H1 (cell line): ENCODE data around the gene ABCC10. TPM values are rescaled to one million over a fixed set of nuclear protein-coding genes. Genes with fewer than 3 reads are reported as not detected.

Experiments
- CTCF ChIA-PET: fragments of 300-600 bp; sonication (Branson Sonifier 250); formaldehyde crosslinking; loops from one replicate; lab custom pipeline; 2021; ENCODE audit not compliant: partially characterized antibody; lab: Charles Lee
- POLR2A ChIA-PET: fragments of 300-600 bp; sonication (Branson Sonifier 250); formaldehyde crosslinking; loops from one replicate; lab custom pipeline; 2021; ENCODE audit warnings: inconsistent platforms; ENCODE audit not compliant: partially characterized antibody; lab: Charles Lee
- DNase-seq, 2 experiments: peaks; one replicate each; pipeline versions ENCODE4 v3.0.0 to v3.0.0-alpha.2; 2010 to 2022; ENCODE audit warnings: low spot score in 2 of 2, low read depth in 1 of 2, mixed read lengths in 1 of 2
- FAIRE-seq: peaks from 2 replicates; lab custom pipeline; 2011; peaks lifted over from hg19 to GRCh38; lab: Jason Lieb, UNC
- H2AFZ ChIP-seq: 2 replicates; pipeline ENCODE4 v1.8.1; 2012; ENCODE audit warnings: low read length, inconsistent platforms
- H2AK5ac ChIP-seq: 2 replicates; pipeline ENCODE4 v1.6.1; 2013; ENCODE audit warnings: low read depth, low read length
- H2BK120ac ChIP-seq: replicated peaks from 2 replicates; pipeline ENCODE3; 2013; ENCODE audit warnings: low read depth, low read length, inconsistent platforms
- H2BK12ac ChIP-seq: 2 replicates; pipeline ENCODE4 v1.6.1; 2013; ENCODE audit warnings: low read depth, low read length
- H2BK15ac ChIP-seq: 2 replicates; pipeline ENCODE4 v1.6.1; 2013; ENCODE audit warnings: low read length
- H2BK20ac ChIP-seq: 2 replicates; pipeline ENCODE4 v1.6.1; 2013; ENCODE audit warnings: low read length
- H2BK5ac ChIP-seq: 2 replicates; pipeline ENCODE4 v1.6.1; 2013; ENCODE audit warnings: low read depth, low read length
- H3K14ac ChIP-seq: 2 replicates; pipeline ENCODE4 v1.6.1; 2013; ENCODE audit warnings: inconsistent platforms; ENCODE audit not compliant: insufficient read length
- H3K18ac ChIP-seq: 2 replicates; pipeline ENCODE4 v1.6.1; 2013; ENCODE audit warnings: low read length; ENCODE audit errors: extremely low read depth
- H3K23ac ChIP-seq: 2 replicates; pipeline ENCODE4 v1.6.1; 2013; ENCODE audit warnings: inconsistent platforms; ENCODE audit not compliant: insufficient read length
- H3K23me2 ChIP-seq: 2 replicates; pipeline ENCODE4 v1.6.1; 2013; ENCODE audit warnings: low read depth, low read length
- H3K27ac ChIP-seq: 2 replicates; pipeline ENCODE4 v1.6.1; 2011; ENCODE audit warnings: low read depth, low read length, inconsistent platforms
- H3K27me3 ChIP-seq, 4 experiments: replicated peaks in 1 of 4; 1 replicate in 1 of 4; 2 replicates in 3 of 4; pipeline versions ENCODE4 v1.6.1 to v1.8.1; 2011 to 2013; ENCODE audit warnings: low read length in 3 of 4, mild to moderate bottlenecking in 3 of 4, inconsistent platforms in 2 of 4, mixed read lengths in 2 of 4, moderate library complexity in 1 of 4; ENCODE audit not compliant: control insufficient read depth in 3 of 4, insufficient read depth in 3 of 4; ENCODE audit errors: extremely low read depth in 1 of 4
- H3K36me3 ChIP-seq, 4 experiments: 2 replicates each; pipeline versions ENCODE4 v1.6.1 to v1.8.1; 2011 to 2013; ENCODE audit warnings: mild to moderate bottlenecking in 4 of 4, low read length in 3 of 4, moderate library complexity in 2 of 4, control low read depth in 1 of 4, inconsistent platforms in 1 of 4; ENCODE audit not compliant: insufficient read depth in 4 of 4, control insufficient read depth in 2 of 4
- H3K4ac ChIP-seq: replicated peaks from 2 replicates; pipeline ENCODE3; 2013; ENCODE audit warnings: low read length, low read depth, mixed read lengths, inconsistent platforms; ENCODE audit not compliant: insufficient read length
- H3K4me1 ChIP-seq, 4 experiments: replicated peaks in 1 of 4; 1 replicate in 1 of 4; 2 replicates in 3 of 4; pipeline versions ENCODE4 v1.6.1 to v1.8.1; 2011 to 2013; ENCODE audit warnings: low read length in 3 of 4, inconsistent platforms in 2 of 4, mixed read lengths in 1 of 4; ENCODE audit not compliant: insufficient read depth in 4 of 4, control insufficient read depth in 3 of 4
- H3K4me2 ChIP-seq, 2 experiments: 2 replicates each; pipeline versions ENCODE4 v1.6.1 to v1.8.1; 2011 to 2013; ENCODE audit warnings: low read depth in 2 of 2, low read length in 2 of 2, control low read depth in 1 of 2, inconsistent platforms in 1 of 2, mild to moderate bottlenecking in 1 of 2; ENCODE audit not compliant: insufficient read depth in 1 of 2
- H3K4me3 ChIP-seq, 4 experiments: fragments of 200-600, 300-600 bp in 1 of 4; sonication (generic), shearing (Covaris generic), sonication (Bioruptor Twin) in 1 of 4; 2 replicates each; pipeline versions ENCODE4 v1.5.1 to v1.8.1; 2011 to 2016; ENCODE audit warnings: low read length in 4 of 4, low read depth in 3 of 4, control low read depth in 2 of 4, inconsistent platforms in 2 of 4, mild to moderate bottlenecking in 2 of 4, mixed read lengths in 1 of 4, moderate library complexity in 1 of 4; ENCODE audit not compliant: insufficient read depth in 2 of 4; ENCODE audit errors: extremely low read depth in 1 of 4
- H3K56ac ChIP-seq: replicated peaks from 2 replicates; pipeline ENCODE3; 2013; ENCODE audit warnings: low read depth, mild to moderate bottlenecking, mixed read lengths, low read length, inconsistent platforms; ENCODE audit not compliant: insufficient read length
- H3K79me1 ChIP-seq: 2 replicates; pipeline ENCODE4 v1.6.1; 2013; ENCODE audit warnings: low read depth, low read length, control low read depth
- H3K79me2 ChIP-seq, 2 experiments: 2 replicates each; pipeline versions ENCODE4 v1.6.1 to v1.8.1; 2012 to 2013; ENCODE audit warnings: low read length in 2 of 2, mild to moderate bottlenecking in 2 of 2, inconsistent platforms in 1 of 2; ENCODE audit not compliant: insufficient read depth in 2 of 2, control insufficient read depth in 1 of 2
- H3K9ac ChIP-seq, 4 experiments: replicated peaks in 1 of 4; 1 replicate in 1 of 4; 2 replicates in 3 of 4; pipeline versions ENCODE4 v1.6.1 to v1.8.1; 2011 to 2013; ENCODE audit warnings: low read depth in 3 of 4, low read length in 3 of 4, control low read depth in 2 of 4, mild to moderate bottlenecking in 2 of 4, moderate library complexity in 2 of 4, inconsistent platforms in 1 of 4; ENCODE audit errors: extremely low read depth in 1 of 4
- H3K9me3 ChIP-seq, 2 experiments: 2 replicates each; pipeline versions ENCODE4 v1.6.1 to v1.8.1; 2012 to 2013; ENCODE audit warnings: mild to moderate bottlenecking in 2 of 2, moderate library complexity in 2 of 2, control low read depth in 1 of 2, inconsistent platforms in 1 of 2, low read depth in 1 of 2, low read length in 1 of 2, mixed read lengths in 1 of 2; ENCODE audit not compliant: insufficient read depth in 2 of 2
- H4K20me1 ChIP-seq, 2 experiments: replicated peaks in 1 of 2; 2 replicates each; pipeline versions ENCODE3 to v1.8.1; 2011 to 2013; ENCODE audit warnings: inconsistent platforms in 2 of 2, low read length in 2 of 2, mild to moderate bottlenecking in 1 of 2; ENCODE audit not compliant: insufficient read depth in 2 of 2, control insufficient read depth in 1 of 2
- H4K5ac ChIP-seq: 2 replicates; pipeline ENCODE4 v1.6.1; 2013; ENCODE audit warnings: low read length, low read depth, mixed read lengths, inconsistent platforms; ENCODE audit not compliant: insufficient read length
- H4K8ac ChIP-seq: 2 replicates; pipeline ENCODE4 v1.8.0; 2013; ENCODE audit warnings: mild to moderate bottlenecking, moderate library complexity, low read length, inconsistent platforms; ENCODE audit not compliant: insufficient read depth; ENCODE audit errors: extremely low read depth
- H4K91ac ChIP-seq: replicated peaks from 2 replicates; pipeline ENCODE3; 2013; ENCODE audit warnings: low read length, mixed read lengths, inconsistent platforms; ENCODE audit not compliant: insufficient read length
- CBX8 ChIP-seq: fragments of 300-800, 300-1000 bp; sonication (generic); IDR thresholded peaks from 2 replicates; pipeline ENCODE4 v1.7.1; 2016; ENCODE audit warnings: low read depth, low read length, borderline replicate concordance
- SIX5 ChIP-seq: IDR thresholded peaks from 2 replicates; pipeline ENCODE4 v1.6.1; 2011; ENCODE audit warnings: mild to moderate bottlenecking, low read depth, low read length
- SP4 ChIP-seq: IDR thresholded peaks from 2 replicates; pipeline ENCODE4 v1.6.1; 2012; ENCODE audit warnings: low read length, inconsistent platforms
- WGBS, 2 experiments: shearing (Covaris generic) in 1 of 2; methylation state at CpG; one replicate each; pipeline versions ENCODE4 v1.1.6 to v1.1.7; 2013 to 2015; ENCODE audit warnings: low lambda C conversion rate in 2 of 2, mixed read lengths in 2 of 2, inconsistent platforms in 1 of 2, low coverage in 1 of 2, missing lambda C conversion rate in 1 of 2; ENCODE audit not compliant: insufficient replicate concordance in 2 of 2, insufficient coverage in 1 of 2, insufficient read length in 1 of 2; ENCODE audit errors: extremely low coverage in 1 of 2, missing lambda C conversion rate in 1 of 2; 5-methylcytosine and 5-hydroxymethylcytosine counted together
- long read RNA-seq, 2 experiments: library from RNA in 1 of 2; library from capped mRNA in 1 of 2; stranded (forward); transcript quantifications; one replicate each; pipeline ENCODE4 v2.0.0, GENCODE V29; 2021; ENCODE audit warnings: inconsistent platforms in 1 of 2
- polyA minus RNA-seq, 3 experiments: library from RNA; depleted of rRNA, polyadenylated mRNA; stranded (reverse); fragments of >200 nt; gene quantifications; 1 replicate in 2 of 3; 2 replicates in 1 of 3; pipeline ENCODE4 v1.2.3, GENCODE V29; 2011
- polyA plus RNA-seq, 7 experiments: library from polyadenylated mRNA; depleted of rRNA in 3 of 7; stranded (reverse) in 5 of 7; unstranded in 2 of 7; fragments of >200 nt in 5 of 7; fragments of 200-250 nt in 2 of 7; gene quantifications; 1 replicate in 5 of 7; 2 replicates in 1 of 7; 4 replicates in 1 of 7; pipeline versions ENCODE4 v1.2.1 to v1.2.3, GENCODE V29; 2011 to 2013; ENCODE audit warnings: missing spikeins in 2 of 7, mixed read lengths in 2 of 7
- total RNA-seq: library from RNA; stranded (reverse); fragmentation: NEBNext Ultra II Directional; extraction: Animal tissue kit (Norgen Biotek cat#: 25700); gene quantifications from 2 replicates; pipeline ENCODE4 v1.2.1, GENCODE V29; 2021

Gene ABCC10, protein sequence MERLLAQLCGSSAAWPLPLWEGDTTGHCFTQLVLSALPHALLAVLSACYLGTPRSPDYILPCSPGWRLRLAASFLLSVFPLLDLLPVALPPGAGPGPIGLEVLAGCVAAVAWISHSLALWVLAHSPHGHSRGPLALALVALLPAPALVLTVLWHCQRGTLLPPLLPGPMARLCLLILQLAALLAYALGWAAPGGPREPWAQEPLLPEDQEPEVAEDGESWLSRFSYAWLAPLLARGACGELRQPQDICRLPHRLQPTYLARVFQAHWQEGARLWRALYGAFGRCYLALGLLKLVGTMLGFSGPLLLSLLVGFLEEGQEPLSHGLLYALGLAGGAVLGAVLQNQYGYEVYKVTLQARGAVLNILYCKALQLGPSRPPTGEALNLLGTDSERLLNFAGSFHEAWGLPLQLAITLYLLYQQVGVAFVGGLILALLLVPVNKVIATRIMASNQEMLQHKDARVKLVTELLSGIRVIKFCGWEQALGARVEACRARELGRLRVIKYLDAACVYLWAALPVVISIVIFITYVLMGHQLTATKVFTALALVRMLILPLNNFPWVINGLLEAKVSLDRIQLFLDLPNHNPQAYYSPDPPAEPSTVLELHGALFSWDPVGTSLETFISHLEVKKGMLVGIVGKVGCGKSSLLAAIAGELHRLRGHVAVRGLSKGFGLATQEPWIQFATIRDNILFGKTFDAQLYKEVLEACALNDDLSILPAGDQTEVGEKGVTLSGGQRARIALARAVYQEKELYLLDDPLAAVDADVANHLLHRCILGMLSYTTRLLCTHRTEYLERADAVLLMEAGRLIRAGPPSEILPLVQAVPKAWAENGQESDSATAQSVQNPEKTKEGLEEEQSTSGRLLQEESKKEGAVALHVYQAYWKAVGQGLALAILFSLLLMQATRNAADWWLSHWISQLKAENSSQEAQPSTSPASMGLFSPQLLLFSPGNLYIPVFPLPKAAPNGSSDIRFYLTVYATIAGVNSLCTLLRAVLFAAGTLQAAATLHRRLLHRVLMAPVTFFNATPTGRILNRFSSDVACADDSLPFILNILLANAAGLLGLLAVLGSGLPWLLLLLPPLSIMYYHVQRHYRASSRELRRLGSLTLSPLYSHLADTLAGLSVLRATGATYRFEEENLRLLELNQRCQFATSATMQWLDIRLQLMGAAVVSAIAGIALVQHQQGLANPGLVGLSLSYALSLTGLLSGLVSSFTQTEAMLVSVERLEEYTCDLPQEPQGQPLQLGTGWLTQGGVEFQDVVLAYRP (N-terminal part only)
- total RNA-seq (21.0 and 24.6 TPM in 2 replicates), polyA plus RNA-seq (2011; rRNA removed) (15.5 and 22.3 TPM in 2 replicates), polyA minus RNA-seq (2011; rRNA and poly(A)+ RNA removed) (10.9 and 14.8 TPM in 2 replicates)
- 13.9 TPM for polyA plus RNA-seq (2011; cell fraction: cytosol; rRNA removed)
- 52.6 TPM for polyA plus RNA-seq (2011; cell fraction: nucleus; rRNA removed)
- polyA plus RNA-seq (2012, experiment 1 of 2): 15.1 to 19.4 TPM (median 15.8 TPM) in 4 replicates
- 16.5 TPM for polyA plus RNA-seq (2012, experiment 2 of 2)
- 20.3 TPM for polyA plus RNA-seq (2013, experiment 1 of 2)
- 19.2 TPM for polyA plus RNA-seq (2013, experiment 2 of 2)
- polyA minus RNA-seq (2011; cell fraction: cytosol; rRNA and poly(A)+ RNA removed): 11.5 TPM
- 25.2 TPM for polyA minus RNA-seq (2011; cell fraction: nucleus; rRNA and poly(A)+ RNA removed)
- long read RNA-seq, experiment 1, partial matches to known transcripts: 13 of 17 reads
- long read RNA-seq, experiment 1, other reads (novel, unspliced or antisense): 4 of 17 reads
- long read RNA-seq, experiment 2: 0 reads

DNA sequence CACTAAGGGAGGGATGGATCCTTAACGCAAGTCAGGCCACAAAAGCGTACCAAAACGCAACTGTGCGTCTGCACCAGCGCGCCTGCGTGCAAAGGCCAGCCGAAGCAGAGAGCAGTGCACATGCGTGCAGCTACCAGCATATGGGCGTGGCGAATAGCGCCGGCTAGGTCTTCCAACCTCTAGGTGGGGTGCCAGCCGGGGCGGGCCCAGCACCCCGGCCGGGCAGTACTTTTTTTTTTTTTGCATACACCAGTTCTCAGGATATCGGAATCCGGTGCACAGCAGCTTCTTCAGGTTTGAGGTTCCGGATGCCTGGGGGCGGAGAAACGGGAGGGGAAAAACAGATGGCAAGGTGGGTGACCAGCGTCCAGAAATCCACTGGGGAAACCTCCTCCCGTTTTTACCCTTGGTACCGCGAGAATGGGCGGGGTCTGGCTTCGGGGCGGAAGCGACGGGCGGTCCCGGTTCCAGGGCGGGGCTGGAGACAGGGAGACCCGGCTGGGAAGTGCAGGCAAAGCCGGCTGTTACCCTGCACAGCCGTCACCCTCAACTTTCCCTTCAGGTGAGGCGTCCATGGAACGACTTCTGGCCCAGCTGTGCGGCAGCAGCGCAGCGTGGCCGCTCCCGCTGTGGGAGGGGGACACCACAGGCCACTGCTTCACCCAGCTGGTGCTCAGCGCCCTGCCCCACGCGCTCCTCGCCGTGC is at the start of gene ABCC10:
Gene ABCC10 (plus strand): TSS at position 136 of the 706 bp plus-strand sequence. CDS start 438 bp downstream, at position 574.
- Histone ChIP-seq H3K9ac (peak within 1 kb of the TSS in 3 of 4 experiments; percentile 65 to 77 (median 69); a peak in 6 of 7 replicates), H4K8ac (0 out of 2 replicates have a peak within 1 kb of the TSS, but pooled peaks have one; percentile 30), H2BK12ac (no peak within 1 kb of the TSS; the same call in 1 of the 2 replicates), H4K20me1 (no peaks in the 10 kb centered on the region), H3K27me3 (no peaks in the 10 kb centered on the region), H3K27ac (peak within 1 kb of the TSS; percentile 55; the same call in 1 of the 2 replicates), H3K4ac (no peak within 1 kb of the TSS), H3K18ac (peak within 1 kb of the TSS; percentile 97), H3K79me1 (no peaks in the 10 kb centered on the region; the same call in 1 of the 2 replicates), H4K91ac (peak within 1 kb of the TSS; percentile 46), H4K5ac (peak within 1 kb of the TSS; percentile 54), H3K14ac (no peak within 1 kb of the TSS), H3K23ac (no peak within 1 kb of the TSS), H3K9me3 (peaks cover 0 to 4% of the 10 kb centered on the region in 2 experiments; a peak in 1 of 4 replicates), H2BK5ac (peak within 1 kb of the TSS; percentile 78), H2AFZ (peak within 1 kb of the TSS; percentile 80), H2BK120ac (no peak within 1 kb of the TSS), H3K4me2 (peak within 1 kb of the TSS; percentile 58 to 87), H2AK5ac (no peak within 1 kb of the TSS), H2BK15ac (peak within 1 kb of the TSS; percentile 73; the same call in 1 of the 2 replicates), H3K36me3 (peaks cover 0 to 4% (median 0%) of the 10 kb centered on the region in 4 experiments; a peak in 3 of 8 replicates), H3K56ac (peak within 1 kb of the TSS; percentile 67), H3K79me2 (peaks cover 0 to 9% of the 10 kb centered on the region in 2 experiments; a peak in 1 of 4 replicates), H3K4me1 (peaks cover 0 to 6% (median 2%) of the 10 kb centered on the region in 4 experiments; a peak in 2 of 7 replicates), H3K4me3 (peak within 1 kb of the TSS; percentile 81 to 85 (median 84)), H3K23me2 (peaks cover 7% of the 10 kb centered on the region), H2BK20ac (no peak within 1 kb of the TSS)
- FAIRE-seq: peak; percentile 75
- DNase-seq: peak; percentile 79 to 99
- ChIA-PET POLR2A (interaction anchor here (0.6 to 2.8 kb wide), 10 partner anchors 8 to 148 kb away, joined by 3 to 7 read pairs (median 3); partner anchors contain the start of genes LRRC73, POLH and XPO5), CTCF (interaction anchor here (0.7 to 1.3 kb wide), 7 partner anchors 11 to 675 kb away, joined by 3 to 6 read pairs (median 4); no protein-coding TSS in a partner anchor)
- WGBS, 2 experiments: 1% methylated on average over 38 of the region's 49 CpGs; no CpG with 5 or more reads in 1 of the 2 experiments
- TF ChIP-seq SP4 (0 out of 2 replicates have a peak, but pooled peaks have one; percentile 55), SIX5 (no peak), CBX8 (no peak)
